Measurements from ENCODE around the gene ZIC2. TPM values are rescaled to one million over a fixed set of nuclear protein-coding genes. Genes with fewer than 3 reads are reported as not detected.

The ZIC2 gene
- total RNA-seq, 1 donor from 2014 or later = not detected

DNA sequence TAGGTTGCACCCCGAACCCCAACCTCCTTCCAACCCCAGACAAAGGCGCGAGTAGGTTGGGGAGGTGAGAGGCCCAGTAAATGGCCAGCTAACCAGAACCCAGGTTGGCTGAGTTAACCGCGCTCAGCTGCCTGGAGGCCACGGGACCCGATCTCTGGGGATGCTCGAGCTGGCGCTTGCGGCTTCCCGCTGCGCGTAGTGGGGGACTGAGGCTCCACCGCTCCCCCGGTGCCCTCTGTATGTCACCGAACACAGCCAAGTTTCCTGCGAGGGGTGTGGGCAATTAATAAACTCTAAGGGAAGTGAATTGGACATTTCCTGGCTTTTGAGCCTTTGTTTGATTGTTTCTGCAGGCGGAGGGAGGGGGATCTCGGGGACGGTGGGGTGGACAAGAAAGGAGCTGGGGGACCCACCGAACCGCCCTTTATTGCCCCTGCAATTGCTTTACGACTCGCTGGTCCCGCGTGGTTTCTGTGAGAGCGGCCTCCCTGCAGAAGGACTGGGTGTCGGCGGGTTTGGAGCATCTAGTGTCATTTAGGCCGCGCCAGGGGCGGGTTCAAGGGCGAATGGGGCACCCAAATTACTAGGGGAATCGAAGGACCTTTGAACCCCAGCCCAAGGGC is 6.5 kb upstream of the ZIC2 start:
- Mint-ChIP-seq H3K9me3 (ENCODE audit: low read depth) (no peaks in the 10 kb centered on the region), H3K36me3 (ENCODE audit: insufficient read depth) (no peaks in the 10 kb centered on the region), H3K27me3 (peaks cover 84% of the 10 kb centered on the region), H3K4me3 (ENCODE audit: low read depth) (no peak overlapping the region), H3K4me1 (ENCODE audit: low read depth) (peaks cover under 1% of the 10 kb centered on the region), H3K27ac (no peak overlapping the region)
- TF ChIP-seq, protein P1, sequence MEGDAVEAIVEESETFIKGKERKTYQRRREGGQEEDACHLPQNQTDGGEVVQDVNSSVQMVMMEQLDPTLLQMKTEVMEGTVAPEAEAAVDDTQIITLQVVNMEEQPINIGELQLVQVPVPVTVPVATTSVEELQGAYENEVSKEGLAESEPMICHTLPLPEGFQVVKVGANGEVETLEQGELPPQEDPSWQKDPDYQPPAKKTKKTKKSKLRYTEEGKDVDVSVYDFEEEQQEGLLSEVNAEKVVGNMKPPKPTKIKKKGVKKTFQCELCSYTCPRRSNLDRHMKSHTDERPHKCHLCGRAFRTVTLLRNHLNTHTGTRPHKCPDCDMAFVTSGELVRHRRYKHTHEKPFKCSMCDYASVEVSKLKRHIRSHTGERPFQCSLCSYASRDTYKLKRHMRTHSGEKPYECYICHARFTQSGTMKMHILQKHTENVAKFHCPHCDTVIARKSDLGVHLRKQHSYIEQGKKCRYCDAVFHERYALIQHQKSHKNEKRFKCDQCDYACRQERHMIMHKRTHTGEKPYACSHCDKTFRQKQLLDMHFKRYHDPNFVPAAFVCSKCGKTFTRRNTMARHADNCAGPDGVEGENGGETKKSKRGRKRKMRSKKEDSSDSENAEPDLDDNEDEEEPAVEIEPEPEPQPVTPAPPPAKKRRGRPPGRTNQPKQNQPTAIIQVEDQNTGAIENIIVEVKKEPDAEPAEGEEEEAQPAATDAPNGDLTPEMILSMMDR (IDR thresholded peaks at IDR 0.05; ENCODE audit: unreplicated experiment) = no peak
- DNase-seq (ENCODE audit: low spot score, unreplicated experiment) = no peak

DNA sequence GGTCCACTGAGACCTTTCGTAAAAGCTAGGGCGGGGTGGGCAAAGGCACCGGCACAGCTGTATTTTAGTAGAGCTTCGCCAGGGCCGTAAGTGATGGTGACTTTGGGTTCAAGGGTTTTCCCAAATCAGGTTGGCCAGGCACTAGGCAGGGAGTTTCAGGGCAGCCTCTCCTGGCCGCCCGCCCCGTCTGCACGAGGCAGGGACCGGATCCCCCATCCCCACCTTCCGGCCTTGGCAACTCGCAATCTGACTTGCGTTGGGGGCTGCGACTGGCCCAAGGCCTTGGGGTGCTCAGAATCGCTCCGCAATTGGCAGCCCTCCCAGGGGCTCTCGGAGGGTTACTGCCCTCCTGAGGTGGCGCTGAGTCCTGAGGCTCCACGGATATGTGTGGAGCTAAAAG is 6.0 kb upstream of the ZIC2 start:
- no peaks in the 10 kb centered on the region for H3K4me1 Mint-ChIP-seq (ENCODE audit: low read depth)
- H3K9me3 Mint-ChIP-seq (ENCODE audit: low read depth) = no peaks in the 10 kb centered on the region
- no peak for DNase-seq (ENCODE audit: low spot score, unreplicated experiment)
- no peak overlapping the region for H3K27ac Mint-ChIP-seq
- TF ChIP-seq, protein P1 (IDR thresholded peaks at IDR 0.05; ENCODE audit: unreplicated experiment) = no peak
- no peak overlapping the region for H3K4me3 Mint-ChIP-seq (ENCODE audit: low read depth)
- H3K36me3 Mint-ChIP-seq (ENCODE audit: insufficient read depth) = no peaks in the 10 kb centered on the region
- H3K27me3 Mint-ChIP-seq = peaks cover 83% of the 10 kb centered on the region

DNA sequence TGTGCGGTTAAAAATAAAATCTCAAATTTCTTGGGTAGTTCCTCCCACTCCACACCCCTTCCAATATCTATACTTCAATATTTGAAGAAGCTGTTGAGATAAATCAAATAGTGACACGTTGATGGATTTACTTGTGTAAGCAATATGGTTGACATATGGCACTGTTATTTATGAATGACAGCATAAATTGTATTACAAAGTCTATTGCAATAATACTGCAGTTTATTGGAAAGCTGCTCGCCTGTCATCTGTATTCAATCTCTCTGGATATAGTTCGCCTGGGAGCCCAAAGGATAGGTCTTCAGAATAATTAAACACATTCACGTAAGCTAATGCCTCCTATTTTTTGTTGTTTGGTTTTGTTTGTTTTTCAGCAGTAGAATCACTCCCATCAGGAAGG is 5.0 kb upstream of the ZIC2 start:
- Mint-ChIP-seq H3K4me1 (ENCODE audit: low read depth) (no peaks in the 10 kb centered on the region), H3K27ac (no peak overlapping the region), H3K36me3 (ENCODE audit: insufficient read depth) (no peaks in the 10 kb centered on the region), H3K27me3 (peaks cover 81% of the 10 kb centered on the region), H3K9me3 (ENCODE audit: low read depth) (no peaks in the 10 kb centered on the region), H3K4me3 (ENCODE audit: low read depth) (no peak overlapping the region)
- TF ChIP-seq, protein P1 (IDR thresholded peaks at IDR 0.05; ENCODE audit: unreplicated experiment) = no peak
- DNase-seq (ENCODE audit: low spot score, unreplicated experiment) = no peak

DNA sequence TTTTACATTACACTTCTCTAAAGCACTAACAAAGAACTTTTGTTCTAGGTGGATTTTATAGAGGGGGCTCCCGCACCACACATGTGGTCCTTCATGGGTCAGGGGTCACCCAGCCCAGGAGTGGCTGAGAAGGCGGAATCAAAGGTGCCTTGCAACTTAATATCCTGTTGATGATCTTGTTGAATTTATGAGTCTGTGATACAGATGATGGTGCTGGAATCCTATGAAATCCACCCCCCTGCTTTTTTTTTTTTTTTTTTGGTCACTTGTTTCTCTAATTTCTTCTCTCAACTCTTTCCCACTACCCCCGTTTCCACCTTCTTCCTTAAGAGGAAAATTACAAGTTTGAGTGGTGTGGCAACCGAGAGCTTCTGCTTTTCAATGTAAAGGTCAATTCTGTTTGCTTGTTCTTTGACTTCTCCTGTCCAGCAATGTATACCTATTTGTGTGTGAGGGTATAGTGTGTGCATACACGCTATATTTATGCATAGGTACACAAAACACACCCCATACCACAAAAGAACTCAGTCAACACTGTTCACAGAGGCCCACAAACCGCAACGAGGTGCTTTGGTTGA is 4.2 kb upstream of the ZIC2 start:
- Mint-ChIP-seq H3K27ac (no peak overlapping the region), H3K4me1 (ENCODE audit: low read depth) (no peaks in the 10 kb centered on the region), H3K36me3 (ENCODE audit: insufficient read depth) (no peaks in the 10 kb centered on the region), H3K4me3 (ENCODE audit: low read depth) (no peak overlapping the region), H3K27me3 (peaks cover 73% of the 10 kb centered on the region), H3K9me3 (ENCODE audit: low read depth) (no peaks in the 10 kb centered on the region)
- TF ChIP-seq, protein P1 (IDR thresholded peaks at IDR 0.05; ENCODE audit: unreplicated experiment) = no peak
- DNase-seq (ENCODE audit: low spot score, unreplicated experiment) = no peak

DNA sequence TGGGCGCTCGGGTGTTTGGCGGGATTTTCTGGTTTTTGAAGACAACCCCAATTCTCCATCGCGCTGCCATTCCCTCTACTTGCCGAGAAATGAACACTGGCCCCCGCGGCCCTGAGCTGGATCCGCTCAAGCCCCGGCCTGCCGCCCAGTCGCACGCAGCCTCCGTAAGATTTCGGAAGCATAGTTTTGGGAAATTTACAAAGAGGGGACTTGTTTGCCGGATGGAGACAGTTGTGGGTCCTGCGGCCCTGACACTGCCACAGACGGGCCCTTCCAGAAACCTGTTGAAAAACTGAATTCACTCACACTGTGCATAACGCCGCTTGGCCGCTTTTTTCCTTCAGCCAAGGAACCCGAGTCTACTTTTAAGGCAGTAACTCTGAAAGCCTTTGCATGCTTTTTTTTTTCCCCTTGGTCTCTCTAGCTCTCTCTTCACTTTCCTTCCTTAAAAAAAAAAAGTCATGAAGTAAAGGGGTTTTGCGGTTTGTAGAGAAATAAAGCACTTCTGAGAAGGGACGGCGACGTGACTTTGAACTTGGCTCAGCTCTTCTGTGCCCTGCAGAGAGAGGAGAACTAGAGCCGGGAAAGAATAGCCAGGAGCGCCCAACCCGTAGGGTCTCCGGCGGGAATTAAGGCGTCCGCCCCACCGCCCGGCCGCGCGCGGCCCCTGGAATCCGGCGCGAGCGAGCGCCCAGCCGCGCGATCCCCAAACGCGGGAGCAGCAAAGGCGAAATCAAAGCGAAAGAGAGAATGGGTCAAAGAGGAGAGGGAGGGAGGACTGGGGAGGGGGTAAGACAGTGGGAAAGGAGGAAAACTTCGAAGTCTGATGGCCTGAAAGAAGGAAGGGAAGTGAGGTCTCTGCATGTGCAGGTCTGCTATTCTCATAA is 3.4 kb upstream of the ZIC2 start:
- peaks cover 73% of the 10 kb centered on the region for H3K27me3 Mint-ChIP-seq
- H3K4me1 Mint-ChIP-seq (ENCODE audit: low read depth) = no peaks in the 10 kb centered on the region
- no peak overlapping the region for H3K27ac Mint-ChIP-seq
- no peak for DNase-seq (ENCODE audit: low spot score, unreplicated experiment)
- H3K4me3 Mint-ChIP-seq (ENCODE audit: low read depth) = no peak overlapping the region
- no peaks in the 10 kb centered on the region for H3K9me3 Mint-ChIP-seq (ENCODE audit: low read depth)
- no peaks in the 10 kb centered on the region for H3K36me3 Mint-ChIP-seq (ENCODE audit: insufficient read depth)
- TF ChIP-seq, protein P1 (IDR thresholded peaks at IDR 0.05; ENCODE audit: unreplicated experiment) = no peak

Measured in progenitor cell of endocrine pancreas (in vitro differentiated cells).